ENCODE measurements around the gene SYP.
A peak's percentile ranks its signal among the peaks of the same experiment; 100 is the strongest.

SYP gene

DNA sequence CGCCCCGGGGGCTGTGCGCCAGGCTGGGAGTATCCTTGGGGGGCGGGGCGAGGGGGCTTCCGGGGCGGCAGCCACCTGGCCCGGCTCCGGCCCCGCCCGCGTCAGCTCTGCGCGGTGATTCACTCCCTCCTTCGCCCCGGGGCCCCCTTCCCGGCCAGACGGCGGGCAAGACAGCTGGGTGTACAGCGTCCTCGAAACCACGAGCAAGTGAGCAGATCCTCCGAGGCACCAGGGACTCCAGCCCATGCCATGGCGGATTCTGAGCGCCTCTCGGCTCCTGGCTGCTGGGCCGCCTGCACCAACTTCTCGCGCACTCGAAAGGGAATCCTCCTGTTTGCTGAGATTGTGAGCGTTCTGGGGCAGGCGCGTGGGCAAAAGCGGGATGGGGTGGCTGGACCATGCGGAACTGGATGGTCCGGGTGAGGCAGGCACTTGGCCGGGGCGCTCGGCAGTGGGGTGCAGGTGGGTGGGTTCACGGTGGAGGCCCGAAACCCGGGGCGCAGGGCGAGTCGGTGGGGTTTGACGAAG lies 28.2 kb downstream of the SYP start, which contains the start of gene PLP2:
Gene PLP2 (plus strand): TSS at position 147 of the 528 bp plus-strand sequence. CDS start 103 bp downstream, at position 250.
- DNase-seq (ENCODE audit: low read depth) = no peak
- peak within 1 kb of the TSS; percentile 74 for H3K4me3 ChIP-seq (ENCODE audit: low read depth, low read length)

GRCh38 chrX:49167740-49168108 lies 32.3 kb downstream of the SYP start:
- no peak overlapping the region; the same call in 1 of the 2 replicates for H3K4me3 ChIP-seq (ENCODE audit: low read depth, low read length)
- TF ChIP-seq, protein P1, sequence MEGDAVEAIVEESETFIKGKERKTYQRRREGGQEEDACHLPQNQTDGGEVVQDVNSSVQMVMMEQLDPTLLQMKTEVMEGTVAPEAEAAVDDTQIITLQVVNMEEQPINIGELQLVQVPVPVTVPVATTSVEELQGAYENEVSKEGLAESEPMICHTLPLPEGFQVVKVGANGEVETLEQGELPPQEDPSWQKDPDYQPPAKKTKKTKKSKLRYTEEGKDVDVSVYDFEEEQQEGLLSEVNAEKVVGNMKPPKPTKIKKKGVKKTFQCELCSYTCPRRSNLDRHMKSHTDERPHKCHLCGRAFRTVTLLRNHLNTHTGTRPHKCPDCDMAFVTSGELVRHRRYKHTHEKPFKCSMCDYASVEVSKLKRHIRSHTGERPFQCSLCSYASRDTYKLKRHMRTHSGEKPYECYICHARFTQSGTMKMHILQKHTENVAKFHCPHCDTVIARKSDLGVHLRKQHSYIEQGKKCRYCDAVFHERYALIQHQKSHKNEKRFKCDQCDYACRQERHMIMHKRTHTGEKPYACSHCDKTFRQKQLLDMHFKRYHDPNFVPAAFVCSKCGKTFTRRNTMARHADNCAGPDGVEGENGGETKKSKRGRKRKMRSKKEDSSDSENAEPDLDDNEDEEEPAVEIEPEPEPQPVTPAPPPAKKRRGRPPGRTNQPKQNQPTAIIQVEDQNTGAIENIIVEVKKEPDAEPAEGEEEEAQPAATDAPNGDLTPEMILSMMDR (IDR thresholded peaks at IDR 0.05; ENCODE audit: low read depth, low read length, missing control alignments) = no peak
- no peak for DNase-seq (ENCODE audit: low read depth)

More for the DNA sequence above, 28.2 kb downstream of the SYP start, which contains the start of gene PLP2:
- TF ChIP-seq, protein P1 (IDR thresholded peaks at IDR 0.05; ENCODE audit: low read depth, low read length, missing control alignments) = no peak

GRCh38 chrX:49166914-49167739 lies 32.9 kb downstream of the SYP start:
- peak overlapping the region; percentile 49 for H3K4me3 ChIP-seq (ENCODE audit: low read depth, low read length)
- TF ChIP-seq, protein P1 (IDR thresholded peaks at IDR 0.05; ENCODE audit: low read depth, low read length, missing control alignments) = no peak
- no peak for DNase-seq (ENCODE audit: low read depth)

DNA sequence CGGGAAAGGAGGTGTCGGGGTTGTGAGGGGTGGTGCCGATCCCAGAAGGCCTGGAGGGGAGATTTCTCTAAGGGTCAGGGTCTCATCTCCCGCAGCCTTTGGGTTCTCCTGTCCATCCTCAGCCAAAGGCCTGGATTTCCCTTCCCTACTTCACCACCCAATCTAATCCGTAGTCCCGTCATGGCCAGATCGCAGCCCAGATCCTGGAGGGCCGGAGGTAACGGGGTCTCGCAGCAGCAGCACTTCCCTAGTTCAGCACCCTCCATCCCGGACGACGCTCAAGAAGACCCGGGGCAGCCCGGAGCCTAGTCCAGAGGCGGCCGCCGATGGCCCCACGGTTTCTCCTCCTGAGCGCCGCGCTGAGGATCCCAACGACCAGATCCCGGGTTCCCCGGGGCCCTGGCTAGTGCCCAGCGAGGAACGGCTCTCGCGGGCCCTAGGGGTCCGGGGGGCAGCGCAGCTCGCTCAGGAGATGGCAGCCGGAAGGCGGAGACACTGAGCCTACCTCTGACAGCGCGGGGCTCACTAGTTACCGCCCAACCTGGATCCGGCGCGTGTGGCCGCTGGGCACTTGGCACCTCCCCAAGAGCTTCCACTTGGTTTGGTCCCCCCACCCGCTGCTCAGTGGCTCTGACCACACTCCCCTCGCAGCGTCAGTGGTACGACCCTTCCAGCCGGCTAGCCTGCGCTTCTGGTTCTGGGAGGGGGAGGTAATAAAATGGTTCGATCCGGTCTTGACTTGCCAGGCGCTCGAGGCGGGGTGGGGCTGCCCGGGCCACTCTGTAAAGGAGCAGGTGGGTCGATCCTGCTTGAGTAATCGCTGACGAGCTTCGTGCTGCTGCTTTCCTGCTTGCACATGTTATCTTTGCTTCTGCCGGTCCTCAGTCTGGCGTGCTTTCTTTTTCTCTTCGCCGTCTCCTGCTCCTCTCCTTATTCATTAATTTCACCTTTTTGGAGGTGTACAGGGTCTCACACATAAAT lies 33.8 kb downstream of the SYP start:
- no peak for DNase-seq (ENCODE audit: low read depth)
- TF ChIP-seq, protein P1 (IDR thresholded peaks at IDR 0.05; ENCODE audit: low read depth, low read length, missing control alignments) = peak; percentile 36
- H3K4me3 ChIP-seq (ENCODE audit: low read depth, low read length) = peak overlapping the region; percentile 49

- no peak for DNase-seq (ENCODE audit: low read depth)
- TF ChIP-seq, protein P1 (IDR thresholded peaks at IDR 0.05; ENCODE audit: low read depth, low read length, missing control alignments) = no peak
- H3K4me3 ChIP-seq (ENCODE audit: low read depth, low read length) = no peak overlapping the region
These were observed 35.2 kb downstream of the SYP start for GRCh38 chrX:49164589-49165360.

Data from GM12864 (cell line).